Tibial artery (tissue), 4 donors: ENCODE results near the gene TAF5L.
"Not testable (repeated sequence)": the region's sequence is repeated elsewhere in the genome, so short reads cannot be mapped to it uniquely, and the experiment has no call there.

Source experiments
- DNase-seq, 2 donors: peaks; one replicate each; pipeline ENCODE4 v3.0.0-alpha.2; 2019
- H3K27ac ChIP-seq, 2 donors: fragments of 200-600 bp; sonication (generic) in 1 of 2; 1 replicate in 1 of 2; 2 replicates in 1 of 2; pipeline ENCODE4 v1.5.1; 2018 to 2019; ENCODE audit warnings: mild to moderate bottlenecking in 1 of 2
- H3K27me3 ChIP-seq, 2 donors: fragments of 200-600 bp; sonication (generic) in 1 of 2; one replicate each; pipeline versions ENCODE4 v1.5.1 to v1.6.0; 2016 to 2019
- H3K36me3 ChIP-seq, 3 donors: fragments of 200-600 bp; sonication (generic) in 2 of 3; one replicate each; pipeline ENCODE4 v1.5.1; 2016 to 2019; ENCODE audit warnings: mild to moderate bottlenecking in 2 of 3
- H3K4me1 ChIP-seq, 4 donors: fragments of 200-600 bp; sonication (generic) in 2 of 4; 1 replicate in 3 of 4; 2 replicates in 1 of 4; pipeline ENCODE4 v1.5.1; 2016 to 2019
- H3K4me3 ChIP-seq, 2 donors: fragments of 200-600 bp; sonication (generic) in 1 of 2; 1 replicate in 1 of 2; 2 replicates in 1 of 2; pipeline ENCODE4 v1.5.1; 2018 to 2019; ENCODE audit warnings: mild to moderate bottlenecking in 2 of 2
- H3K9me3 ChIP-seq, 3 donors: fragments of 200-600 bp; sonication (generic) in 1 of 3; one replicate each; pipeline ENCODE4 v1.5.1; 2016 to 2019
- intact Hi-C: fragments of 100-400 bp; cut with DNase I; formaldehyde crosslinking; loops from one replicate; pipeline ENCODE4 v1.15.0; 2023; ENCODE audit warnings: low total_unique reads
- TF ChIP-seq, protein P1 (sequence below), 2 experiments: fragments of 200-600 bp in 1 of 2; fragments of 450-650 bp in 1 of 2; IDR thresholded peaks; one replicate each; pipeline ENCODE4 v1.5.1; 2017 to 2019; ENCODE audit warnings: antibody characterized with exemption in 2 of 2, mild to moderate bottlenecking in 1 of 2, moderate library complexity in 1 of 2

TAF5L gene

DNA sequence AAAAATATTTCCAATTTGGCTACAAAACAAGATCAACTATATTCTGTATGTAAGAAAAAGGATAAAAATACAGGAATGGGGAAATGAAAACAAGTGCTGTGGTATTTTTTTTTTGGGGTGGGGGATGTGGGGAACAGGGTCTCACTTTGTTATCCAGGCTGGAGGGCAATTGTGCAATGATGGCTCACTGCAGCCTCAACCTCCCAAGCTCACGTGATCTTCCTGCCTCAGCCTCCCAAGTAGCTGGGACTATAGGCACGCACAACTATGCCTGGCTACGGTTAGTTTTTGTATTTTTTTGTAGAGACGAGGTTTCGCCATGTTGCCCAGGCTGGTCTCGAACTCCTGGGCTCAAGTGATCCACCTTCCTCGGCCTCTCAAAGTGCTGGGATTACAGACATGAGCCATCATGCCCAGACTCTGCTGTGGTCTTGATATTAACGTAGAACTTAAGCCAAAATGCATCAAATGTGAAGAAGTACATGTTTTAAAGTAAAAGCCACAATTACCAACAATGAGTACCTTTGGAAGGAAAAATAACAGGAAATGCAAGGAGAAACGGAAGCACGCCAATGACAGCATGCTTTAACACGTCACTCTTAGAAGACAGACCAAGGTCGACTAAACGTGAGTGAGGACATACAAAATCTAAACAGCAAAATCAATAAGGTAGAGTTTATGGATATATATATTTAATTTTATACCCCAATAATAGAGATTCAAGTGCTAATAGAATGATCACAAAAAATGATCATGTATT lies 58.6 kb downstream of the TAF5L start:
- H3K4me1 ChIP-seq, result peaks cover 0 to 50% (median 8%) of the 10 kb centered on the region in 4 donors
- no peak overlapping the region for H3K27ac ChIP-seq
- intact Hi-C loops, result no loop called here
- H3K9me3 ChIP-seq, result no peaks in the 10 kb centered on the region
- TF ChIP-seq, protein P1, sequence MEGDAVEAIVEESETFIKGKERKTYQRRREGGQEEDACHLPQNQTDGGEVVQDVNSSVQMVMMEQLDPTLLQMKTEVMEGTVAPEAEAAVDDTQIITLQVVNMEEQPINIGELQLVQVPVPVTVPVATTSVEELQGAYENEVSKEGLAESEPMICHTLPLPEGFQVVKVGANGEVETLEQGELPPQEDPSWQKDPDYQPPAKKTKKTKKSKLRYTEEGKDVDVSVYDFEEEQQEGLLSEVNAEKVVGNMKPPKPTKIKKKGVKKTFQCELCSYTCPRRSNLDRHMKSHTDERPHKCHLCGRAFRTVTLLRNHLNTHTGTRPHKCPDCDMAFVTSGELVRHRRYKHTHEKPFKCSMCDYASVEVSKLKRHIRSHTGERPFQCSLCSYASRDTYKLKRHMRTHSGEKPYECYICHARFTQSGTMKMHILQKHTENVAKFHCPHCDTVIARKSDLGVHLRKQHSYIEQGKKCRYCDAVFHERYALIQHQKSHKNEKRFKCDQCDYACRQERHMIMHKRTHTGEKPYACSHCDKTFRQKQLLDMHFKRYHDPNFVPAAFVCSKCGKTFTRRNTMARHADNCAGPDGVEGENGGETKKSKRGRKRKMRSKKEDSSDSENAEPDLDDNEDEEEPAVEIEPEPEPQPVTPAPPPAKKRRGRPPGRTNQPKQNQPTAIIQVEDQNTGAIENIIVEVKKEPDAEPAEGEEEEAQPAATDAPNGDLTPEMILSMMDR (IDR thresholded peaks at IDR 0.05), result no peak
- DNase-seq, result no peak
- no peaks in the 10 kb centered on the region for H3K27me3 ChIP-seq
- H3K4me3 ChIP-seq, result no peak overlapping the region
- H3K36me3 ChIP-seq, result no peaks in the 10 kb centered on the region

GRCh38 chr1:229563701-229564100 lies 62.2 kb downstream of the TAF5L start:
- peaks cover 0 to 50% (median 9%) of the 10 kb centered on the region in 4 donors for H3K4me1 ChIP-seq
- DNase-seq, result peak; percentile 70 to 87
- H3K27me3 ChIP-seq, result no peaks in the 10 kb centered on the region
- H3K36me3 ChIP-seq, result no peaks in the 10 kb centered on the region
- H3K9me3 ChIP-seq, result no peaks in the 10 kb centered on the region
- H3K4me3 ChIP-seq, result peak overlapping the region; percentile 52 to 54
- H3K27ac ChIP-seq, result peak overlapping the region; percentile 85 to 91
- intact Hi-C loops, result loop anchor here (5.0 kb wide), 1 partner anchor 34 kb away; no protein-coding TSS in a partner anchor
- TF ChIP-seq, protein P1 (IDR thresholded peaks at IDR 0.05), result no peak

GRCh38 chr1:229563241-229563640 lies 62.7 kb downstream of the TAF5L start:
- peak overlapping the region; percentile 85 to 91 for H3K27ac ChIP-seq
- no peaks in the 10 kb centered on the region for H3K9me3 ChIP-seq
- H3K27me3 ChIP-seq, result no peaks in the 10 kb centered on the region
- peaks cover 0 to 50% (median 9%) of the 10 kb centered on the region in 4 donors for H3K4me1 ChIP-seq
- no peak for DNase-seq
- TF ChIP-seq, protein P1 (IDR thresholded peaks at IDR 0.05), result no peak
- H3K36me3 ChIP-seq, result no peaks in the 10 kb centered on the region
- intact Hi-C loops, result loop anchor here (5.0 kb wide), 1 partner anchor 34 kb away; no protein-coding TSS in a partner anchor
- peak overlapping the region in 1 of 2 donors; percentile 52 for H3K4me3 ChIP-seq

DNA sequence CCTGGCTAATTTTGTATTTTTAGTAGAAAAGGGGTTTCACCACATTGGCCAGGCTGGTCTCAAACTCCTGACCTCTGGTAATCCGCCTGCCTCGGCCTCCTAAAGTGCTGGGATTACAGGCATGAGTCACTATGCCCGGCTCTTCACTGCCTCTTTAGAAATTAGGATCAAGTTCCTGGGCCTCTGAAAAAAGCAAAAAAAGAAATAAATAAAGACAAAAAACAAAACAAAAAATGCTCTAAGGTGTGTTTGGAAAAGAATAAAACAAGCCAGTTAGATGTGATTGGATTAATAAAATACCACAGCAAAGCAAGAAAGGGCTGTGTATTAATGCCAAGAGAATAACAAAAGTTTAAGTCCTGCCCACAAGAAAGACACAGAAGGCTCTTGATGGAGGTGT lies 63.2 kb downstream of the TAF5L start:
- no peak for DNase-seq
- Histone ChIP-seq H3K27ac (peak overlapping the region; percentile 85 to 91), H3K4me3 (no peak overlapping the region), H3K9me3 (no peaks in the 10 kb centered on the region), H3K36me3 (no peaks in the 10 kb centered on the region), H3K27me3 (no peaks in the 10 kb centered on the region), H3K4me1 (peaks cover 0 to 50% (median 9%) of the 10 kb centered on the region in 4 donors)
- TF ChIP-seq, protein P1 (IDR thresholded peaks at IDR 0.05), result no peak
- intact Hi-C loops, result loop anchor here (5.0 kb wide), 1 partner anchor 35 kb away; no protein-coding TSS in a partner anchor

DNA sequence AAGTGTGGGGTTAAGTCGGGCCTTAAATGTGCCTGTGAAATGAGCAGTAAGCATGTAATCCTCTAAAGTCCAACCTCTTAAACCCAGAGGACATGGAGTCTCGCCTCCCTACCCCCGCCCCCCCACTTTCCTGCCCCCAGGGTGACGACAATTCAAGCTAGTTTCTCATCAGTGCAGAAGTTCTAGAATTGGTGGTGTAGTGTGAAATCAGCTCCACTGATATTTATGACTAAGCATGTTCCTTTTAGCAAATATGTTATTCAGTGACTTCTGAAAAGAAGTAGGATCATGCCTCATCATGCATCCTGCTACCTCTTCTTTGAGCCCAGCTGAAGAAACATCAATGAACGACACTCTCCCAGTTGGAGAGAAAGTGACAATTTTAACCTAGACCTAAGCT lies 64.8 kb downstream of the TAF5L start:
- peaks cover 0 to 55% (median 18%) of the 10 kb centered on the region in 4 donors for H3K4me1 ChIP-seq
- TF ChIP-seq, protein P1 (IDR thresholded peaks at IDR 0.05), result no peak
- H3K9me3 ChIP-seq, result no peaks in the 10 kb centered on the region
- intact Hi-C loops, result loop anchor here (5.0 kb wide), 1 partner anchor 36 kb away; no protein-coding TSS in a partner anchor
- no peak overlapping the region for H3K4me3 ChIP-seq
- no peak for DNase-seq
- H3K27me3 ChIP-seq, result no peaks in the 10 kb centered on the region
- H3K27ac ChIP-seq, result peak overlapping the region; percentile 85 to 91
- no peaks in the 10 kb centered on the region for H3K36me3 ChIP-seq

DNA sequence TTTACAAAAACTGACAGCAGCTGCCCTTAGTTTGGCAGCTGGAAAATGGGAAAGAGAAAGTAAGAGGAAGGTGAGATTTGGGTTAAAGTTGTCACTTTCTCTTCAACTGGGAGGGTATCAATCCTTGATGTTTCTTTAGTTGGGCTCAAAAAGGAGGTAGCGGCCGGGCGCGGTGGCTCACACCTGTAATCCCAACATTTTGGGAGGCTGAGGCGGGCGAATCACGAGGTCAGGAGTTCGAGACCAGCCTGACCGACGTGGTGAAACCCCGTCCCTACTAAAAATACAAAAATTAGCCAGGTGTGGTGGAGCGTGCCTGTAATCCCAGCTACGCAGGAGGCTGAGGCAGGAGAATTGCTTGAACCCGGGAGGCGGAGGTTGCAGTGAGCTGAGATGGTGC lies 65.8 kb downstream of the TAF5L start:
- not testable (repeated sequence) for H3K36me3 ChIP-seq, H3K27me3 ChIP-seq, DNase-seq, H3K4me3 ChIP-seq, H3K9me3 ChIP-seq
- peaks cover 0 to 59% (median 24%) of the 10 kb centered on the region in 4 donors for H3K4me1 ChIP-seq
- H3K27ac ChIP-seq, result peak overlapping the region; percentile 91 to 96
- intact Hi-C loops, result loop anchor here (1.0 to 5.0 kb wide), 2 partner anchors 37 to 67 kb away; no protein-coding TSS in a partner anchor

DNA sequence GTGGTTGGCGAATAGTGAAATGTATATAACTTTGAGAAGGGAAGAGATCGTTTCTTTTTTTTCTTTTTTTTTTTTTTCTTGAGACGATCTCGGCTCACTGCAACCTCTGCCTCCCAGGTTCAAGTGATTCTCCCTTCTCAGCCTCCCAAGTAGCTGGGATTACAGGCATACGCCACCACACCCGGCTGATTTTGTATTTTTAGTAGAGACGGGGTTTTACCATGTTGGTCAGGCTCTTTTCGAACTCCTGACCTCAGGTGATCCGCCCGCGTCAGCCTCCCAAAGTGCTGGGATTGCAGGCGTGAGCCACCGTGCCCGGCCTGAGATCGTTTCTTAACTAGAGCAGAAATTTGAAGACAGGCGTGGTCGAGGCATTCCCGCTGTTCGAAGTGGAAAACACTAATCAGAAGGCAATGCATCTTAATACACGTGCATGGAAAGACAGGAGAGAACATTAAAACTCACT lies 66.6 kb downstream of the TAF5L start:
- H3K27me3 ChIP-seq, intact Hi-C loops, H3K36me3 ChIP-seq, DNase-seq, H3K9me3 ChIP-seq: not testable (repeated sequence)
- H3K27ac ChIP-seq, result peak overlapping the region; percentile 91 to 96
- peaks cover 0 to 59% (median 28%) of the 10 kb centered on the region in 4 donors for H3K4me1 ChIP-seq
- peak overlapping the region; percentile 81 to 96 for H3K4me3 ChIP-seq
